GM18517 (cell line): ENCODE results near the gene USHBP1.
"Not testable (repeated sequence)": the region's sequence is repeated elsewhere in the genome, so short reads cannot be mapped to it uniquely, and the experiment has no call there.

ENCODE experiments used
- ATAC-seq: cut with Tn5 transposase; IDR thresholded peaks from one replicate; pipeline ENCODE4 v1.9.1; 2021; ENCODE audit warnings: mild to moderate bottlenecking, moderate library complexity; ENCODE audit not compliant: unreplicated experiment

USHBP1 gene

DNA sequence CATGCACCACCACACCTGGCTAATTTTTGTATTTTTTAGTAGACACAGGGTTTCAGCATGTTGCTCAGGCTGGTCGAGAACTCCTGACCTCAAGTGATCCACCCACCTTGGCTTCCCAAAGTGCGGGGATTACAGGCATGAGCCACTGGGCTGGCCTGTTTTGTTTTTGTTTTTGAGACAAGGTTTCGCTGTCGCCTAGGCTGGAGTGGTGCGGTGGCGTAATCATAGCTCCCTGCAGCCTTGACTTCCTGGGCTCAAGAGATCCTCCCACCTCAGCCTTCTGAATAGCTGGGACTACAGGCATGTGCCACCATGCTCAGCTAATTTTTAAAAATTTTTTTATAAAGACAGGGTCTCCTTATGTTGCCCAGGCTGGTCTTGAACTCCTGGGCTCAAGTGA, 31.0 kb upstream of the USHBP1 start:
- not testable (repeated sequence) for ATAC-seq

DNA sequence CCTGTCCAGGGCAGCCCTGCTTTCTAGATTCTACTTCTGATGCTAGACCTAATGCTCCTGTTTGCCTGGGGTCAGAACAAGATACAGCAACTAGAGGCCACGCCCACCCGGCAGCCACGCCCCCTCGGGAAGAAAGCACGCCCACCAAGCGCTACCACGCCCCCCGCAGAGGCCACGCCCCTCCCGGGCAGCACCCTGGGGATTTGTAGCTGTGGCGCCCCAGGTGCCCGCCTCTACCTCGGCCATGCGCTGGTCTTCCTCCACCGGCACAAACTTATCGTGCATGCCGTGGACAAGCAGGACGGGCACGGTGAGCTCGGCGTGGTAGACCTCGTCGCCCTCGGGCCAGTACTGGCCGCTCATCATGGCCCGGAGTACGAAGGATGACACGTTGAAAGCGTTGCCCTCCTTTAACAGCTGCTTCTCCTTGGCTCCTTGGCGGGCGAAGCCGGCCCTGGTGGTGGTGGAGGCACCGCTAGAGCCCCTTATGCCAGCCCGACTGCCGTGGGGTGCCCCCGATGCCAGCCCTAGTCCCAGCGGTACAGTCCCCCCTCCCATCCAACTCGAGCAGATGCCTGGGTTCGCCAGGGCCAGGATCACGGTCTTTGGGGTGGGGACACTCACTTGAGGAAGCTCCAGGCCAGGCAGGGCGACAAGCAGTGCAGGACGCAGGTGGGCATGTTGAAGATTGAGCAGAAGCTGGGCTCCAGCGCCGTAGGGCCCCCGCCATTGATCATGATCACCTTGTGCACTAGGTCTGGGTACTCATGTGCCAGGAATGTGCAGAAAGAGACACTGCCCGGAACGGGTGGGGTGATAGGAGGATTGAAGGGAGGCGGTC, 29.7 kb upstream of the USHBP1 start:
- ATAC-seq = no peak

DNA sequence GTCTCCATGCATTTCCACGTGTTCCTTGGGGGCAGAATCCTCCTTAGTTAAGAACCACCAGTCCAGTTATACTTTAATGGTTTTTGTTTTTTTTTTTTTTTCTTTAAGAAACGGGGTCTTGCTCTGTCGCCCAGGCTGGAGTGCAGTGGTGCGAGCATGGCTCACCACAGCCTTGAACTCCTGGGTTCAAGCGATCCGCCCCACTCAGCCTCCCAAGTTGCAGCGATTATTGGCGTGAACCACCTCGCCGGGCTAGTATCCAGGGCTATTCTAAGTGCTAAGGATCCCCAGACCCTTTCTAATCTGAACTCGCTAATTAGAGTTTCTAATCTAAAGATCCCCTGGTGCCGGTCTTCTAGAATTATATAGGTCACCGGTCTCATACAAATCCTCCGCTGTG, 29.1 kb upstream of the USHBP1 start:
- no peak for ATAC-seq

DNA sequence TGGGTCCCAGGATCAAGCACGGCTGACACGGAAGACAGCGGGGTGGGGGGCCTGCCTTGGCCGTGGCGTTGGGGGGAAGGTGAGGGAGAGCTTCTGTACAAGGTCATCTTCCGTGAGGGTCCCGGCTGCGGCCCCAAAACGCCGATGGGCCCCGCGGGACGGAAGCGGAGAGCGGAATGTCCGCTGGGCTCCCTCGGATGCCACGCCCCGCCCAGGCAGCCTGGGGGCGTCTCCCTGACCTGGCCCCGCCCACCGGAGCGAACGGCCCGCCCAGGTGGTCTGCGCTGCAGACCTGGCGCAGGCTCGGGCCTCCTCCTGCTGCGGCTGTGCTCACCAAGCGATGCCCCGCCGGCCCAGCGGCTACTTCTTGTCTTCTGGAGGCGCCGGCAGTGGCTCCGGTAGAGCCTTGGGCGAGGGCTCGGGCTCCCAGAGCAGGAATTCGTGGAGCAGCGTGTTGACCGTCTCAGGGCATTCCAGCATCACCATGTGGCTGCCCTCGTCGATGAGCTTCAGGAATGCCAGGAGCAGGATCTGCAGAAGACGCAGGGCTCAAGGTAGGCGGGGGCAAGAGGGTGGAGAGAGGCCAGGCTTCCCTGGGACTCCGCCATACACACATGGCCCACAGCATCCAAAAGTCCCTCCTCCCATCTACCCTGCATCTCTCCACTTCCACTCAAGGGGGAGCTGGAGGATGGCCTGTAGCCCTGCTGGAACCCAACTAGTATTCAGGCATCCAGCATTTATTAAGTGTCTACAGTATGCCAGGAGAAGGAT, 27.9 kb upstream of the USHBP1 start:
- ATAC-seq = peak; percentile 85

DNA sequence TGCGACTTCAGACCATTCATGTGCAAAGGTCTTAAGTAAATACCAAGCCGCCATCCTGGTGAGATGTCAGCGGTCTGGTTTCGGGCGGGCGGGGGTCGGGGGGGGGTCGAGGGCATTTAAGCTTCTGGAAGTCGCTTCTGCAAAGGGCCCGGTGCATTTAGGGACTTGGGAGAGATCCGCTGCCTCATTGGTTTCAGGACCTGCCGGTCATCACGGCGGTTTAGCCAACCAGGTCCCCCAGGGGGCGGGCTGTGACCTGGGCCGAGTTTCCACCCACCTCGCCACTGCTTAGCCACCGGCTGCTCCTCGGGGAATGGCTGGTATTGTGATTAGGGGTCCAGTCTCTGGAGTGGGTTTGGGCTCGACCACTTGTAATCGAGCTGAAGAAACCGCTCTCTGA, 24.9 kb upstream of the USHBP1 start:
- no peak for ATAC-seq

DNA sequence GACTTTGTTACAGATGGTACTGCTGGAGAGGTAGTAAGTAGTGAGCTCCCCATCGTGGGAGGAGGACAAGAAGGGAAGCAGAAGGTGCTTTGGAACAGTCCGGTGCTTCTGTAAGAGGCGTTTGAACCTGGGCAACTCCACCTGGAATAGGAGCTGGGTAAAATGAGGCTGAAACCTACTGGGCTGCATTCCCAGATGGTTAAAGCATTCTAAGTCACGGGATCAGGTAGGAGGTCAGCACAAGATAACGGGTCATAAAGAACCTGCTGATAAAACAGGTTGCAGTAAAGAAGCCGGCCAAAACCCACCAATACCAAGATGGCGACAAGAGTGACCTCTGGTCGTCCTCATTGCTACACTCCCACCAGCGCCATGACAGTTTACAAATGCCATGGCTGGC, 22.2 kb upstream of the USHBP1 start:
- no peak for ATAC-seq

DNA sequence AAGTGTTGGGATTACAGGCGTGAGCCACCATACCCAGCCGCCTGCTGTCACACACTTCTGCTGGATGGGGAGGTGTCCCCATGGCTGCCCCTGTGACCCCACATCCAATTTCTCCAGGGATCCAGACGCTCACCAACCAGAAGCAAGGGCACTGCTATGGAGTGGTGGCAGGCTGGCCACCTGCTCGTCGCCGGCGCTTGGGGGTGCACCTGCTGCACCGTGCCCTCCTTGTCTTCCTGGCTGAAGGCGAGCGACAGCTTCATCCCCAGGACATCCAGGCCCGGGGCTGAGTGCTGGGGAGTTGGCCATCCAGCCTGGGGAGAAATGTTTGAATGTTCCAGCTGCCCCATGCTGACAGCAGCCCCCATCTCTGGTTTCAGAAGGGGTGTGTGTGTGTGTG, 21.7 kb upstream of the USHBP1 start:
- ATAC-seq = no peak

DNA sequence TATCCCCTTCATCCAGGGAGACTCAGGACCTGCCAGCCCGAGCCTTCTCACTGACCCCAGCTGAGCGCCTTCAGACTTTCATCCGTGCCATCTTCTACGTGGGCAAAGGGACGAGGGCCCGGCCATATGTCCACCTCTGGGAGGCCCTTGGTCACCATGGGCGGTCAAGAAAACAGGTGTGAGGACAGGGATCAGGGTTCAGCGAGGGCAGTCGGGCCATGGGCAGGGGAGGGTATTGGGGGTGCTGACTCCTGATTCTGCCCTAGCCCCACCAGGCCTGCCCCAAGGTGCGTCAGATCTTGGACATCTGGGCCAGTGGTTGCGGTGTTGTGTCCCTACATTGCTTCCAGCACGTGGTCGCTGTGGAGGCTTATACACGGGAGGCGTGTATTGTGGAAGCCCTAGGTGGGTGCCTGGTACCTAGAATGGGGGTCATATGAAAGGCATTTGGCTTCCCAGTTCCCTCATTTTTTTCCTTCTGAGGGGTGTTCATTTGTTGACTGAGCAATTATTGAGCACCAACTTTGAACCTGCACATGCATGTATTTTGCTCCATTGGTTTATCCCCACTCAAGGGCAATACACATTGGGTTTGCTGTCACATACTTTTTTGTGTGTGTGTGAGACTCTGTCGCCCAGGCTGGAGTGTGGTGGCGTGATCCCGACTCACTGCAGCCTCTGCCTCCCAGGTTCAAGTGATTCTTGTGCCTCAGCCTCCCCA, 21.0 kb upstream of the USHBP1 start:
- ATAC-seq = no peak

DNA sequence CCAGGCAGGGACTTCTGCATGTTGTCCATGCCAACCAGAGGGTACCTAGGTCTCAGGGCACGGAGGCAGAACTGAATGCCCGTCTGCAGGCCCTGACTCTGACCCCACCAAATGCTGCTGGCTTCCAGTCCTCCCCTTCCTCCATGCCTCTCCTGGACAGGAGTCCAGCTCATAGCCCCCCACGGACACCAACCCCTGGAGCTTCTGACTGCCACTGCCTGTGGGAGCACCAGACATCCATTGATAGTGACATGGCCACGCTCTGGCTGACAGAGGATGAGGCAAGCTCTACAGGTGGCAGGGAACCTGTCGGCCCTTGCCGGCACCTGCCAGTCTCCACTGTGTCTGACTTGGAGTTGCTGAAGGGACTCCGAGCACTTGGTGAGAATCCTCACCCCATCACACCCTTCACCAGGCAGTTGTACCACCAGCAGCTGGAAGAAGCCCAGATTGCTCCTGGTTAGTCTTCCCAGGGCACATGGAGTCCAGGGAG, 19.0 kb upstream of the USHBP1 start:
- ATAC-seq = no peak

DNA sequence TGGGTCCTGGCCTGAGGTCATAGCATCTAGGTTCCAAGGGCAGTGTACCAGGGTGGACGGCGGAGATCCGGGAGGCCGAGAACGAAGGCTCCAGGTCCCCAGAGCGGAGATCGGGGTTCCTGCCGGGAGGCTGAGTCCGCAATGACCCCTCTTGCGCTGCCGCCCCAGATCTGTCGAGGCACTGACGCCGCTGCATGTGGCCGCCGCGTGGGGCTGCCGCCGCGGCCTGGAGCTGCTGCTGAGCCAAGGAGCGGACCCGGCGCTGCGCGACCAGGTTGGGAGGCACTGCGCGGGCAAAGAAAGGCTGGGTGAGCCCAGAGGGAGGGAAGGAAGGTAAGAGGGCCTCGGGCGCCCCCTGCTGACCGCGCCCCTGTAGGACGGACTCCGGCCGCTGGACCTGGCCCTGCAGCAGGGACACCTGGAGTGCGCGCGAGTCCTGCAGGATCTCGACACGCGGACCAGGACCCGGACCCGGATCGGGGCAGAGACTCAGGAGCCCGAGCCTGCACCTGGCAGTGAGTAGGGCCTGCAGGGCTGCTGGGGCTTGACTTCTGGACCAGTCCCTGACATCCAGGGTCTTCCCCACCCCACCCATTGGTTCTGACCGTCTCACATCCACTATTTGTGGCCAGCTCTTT, 18.1 kb upstream of the USHBP1 start:
- no peak for ATAC-seq

DNA sequence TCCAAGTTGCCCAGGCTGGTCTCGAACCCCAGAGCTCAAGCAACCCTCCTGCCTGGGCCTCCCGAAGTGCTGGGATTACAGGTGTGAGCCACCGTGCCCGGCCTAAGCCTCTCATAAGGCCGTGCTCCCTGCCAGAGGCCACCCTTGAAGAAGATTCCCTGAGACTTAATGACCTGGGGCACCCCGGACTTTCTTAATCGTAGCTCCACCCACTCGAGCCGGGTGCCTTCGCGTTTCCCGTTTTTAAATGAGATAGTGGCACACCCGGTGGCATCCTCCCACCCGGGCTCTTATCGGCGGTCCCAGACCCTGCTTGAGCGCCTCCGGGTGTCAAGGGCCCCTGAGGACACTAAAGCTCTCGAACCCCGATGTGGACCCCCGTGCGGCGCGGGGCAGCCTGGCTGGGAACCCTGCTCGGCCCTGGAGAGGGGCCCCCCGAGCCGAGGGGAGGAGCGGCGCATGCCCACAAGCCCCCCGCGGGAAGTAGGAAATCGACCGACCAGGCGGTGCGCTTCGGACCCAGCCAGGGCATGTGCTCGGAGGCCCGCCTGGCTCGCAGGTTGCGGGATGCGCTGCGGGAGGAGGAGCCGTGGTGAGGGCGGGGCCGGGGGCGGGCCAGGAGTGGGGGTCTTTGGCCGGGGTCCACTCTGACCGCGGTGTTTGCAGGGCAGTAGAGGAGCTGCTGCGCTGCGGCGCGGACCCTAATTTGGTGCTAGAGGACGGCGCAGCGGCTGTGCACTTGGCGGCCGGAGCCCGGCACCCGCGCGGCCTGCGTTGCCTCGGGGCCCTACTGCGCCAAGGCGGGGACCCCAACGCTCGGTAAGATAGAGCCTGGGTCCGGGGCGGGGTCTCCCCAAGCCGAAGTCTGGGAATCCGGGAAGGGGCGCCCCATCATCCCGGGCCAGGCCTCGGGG, 17.1 kb upstream of the USHBP1 start, which contains the start of gene ANKLE1:
ANKLE1 (plus strand) TSS at position 511 of the 914 bp plus-strand sequence; CDS start at position 531, 20 bp downstream.
- ATAC-seq = no peak

DNA sequence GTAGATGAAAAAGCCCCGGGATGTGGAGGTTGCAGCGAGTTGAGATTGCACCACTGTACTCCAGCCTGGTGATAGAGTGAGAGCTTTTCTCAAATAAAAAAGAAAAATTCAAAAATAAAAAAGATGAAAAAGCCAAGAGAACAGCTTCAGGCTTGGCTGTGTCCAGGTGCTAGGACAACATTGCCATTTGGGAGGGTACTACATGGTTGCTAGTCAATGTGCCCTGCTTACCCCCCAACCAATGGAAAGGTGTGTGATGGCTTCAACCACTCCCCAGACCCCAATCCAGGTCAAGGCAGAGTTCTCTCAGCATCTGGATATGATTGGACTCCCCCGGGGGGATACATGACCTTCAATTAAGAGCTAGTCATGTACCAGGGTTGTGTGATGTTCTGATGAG, 14.9 kb upstream of the USHBP1 start:
- ATAC-seq = no peak

DNA sequence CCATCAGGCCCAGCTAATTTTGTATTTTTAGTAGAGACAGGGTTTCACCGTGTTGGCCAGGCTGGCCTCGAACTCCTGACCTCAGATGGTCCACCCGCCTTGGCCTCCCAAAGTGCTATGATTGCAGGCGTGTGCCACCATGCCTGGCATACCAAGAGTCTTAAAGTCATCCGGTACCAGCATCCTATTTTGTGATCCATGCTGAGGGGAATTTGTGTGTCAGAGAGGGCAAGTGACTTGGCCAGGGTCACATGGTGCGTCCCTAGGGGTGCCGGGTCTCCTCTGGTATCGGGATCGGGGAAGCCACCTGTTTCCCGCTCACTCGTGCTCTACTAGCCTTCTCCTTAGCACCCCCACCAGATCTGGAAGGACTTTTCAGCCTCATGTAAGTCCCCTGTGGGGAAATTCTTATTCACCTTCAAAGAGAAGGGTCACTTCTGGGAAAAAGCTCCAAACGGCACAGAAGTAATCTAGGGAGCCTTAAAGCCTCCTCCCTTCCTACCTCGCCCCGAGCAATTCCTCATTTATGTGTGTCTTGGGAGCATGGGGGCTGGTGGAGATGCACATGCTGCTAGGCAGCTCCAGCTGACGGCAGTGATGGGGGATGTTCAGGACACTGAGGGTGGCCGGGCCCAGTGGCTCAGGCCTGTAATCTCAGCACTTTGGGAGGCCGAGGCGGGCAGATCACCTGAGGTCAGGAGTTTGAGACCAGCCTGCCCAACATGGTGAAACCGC, 11.1 kb upstream of the USHBP1 start:
- no peak for ATAC-seq

DNA sequence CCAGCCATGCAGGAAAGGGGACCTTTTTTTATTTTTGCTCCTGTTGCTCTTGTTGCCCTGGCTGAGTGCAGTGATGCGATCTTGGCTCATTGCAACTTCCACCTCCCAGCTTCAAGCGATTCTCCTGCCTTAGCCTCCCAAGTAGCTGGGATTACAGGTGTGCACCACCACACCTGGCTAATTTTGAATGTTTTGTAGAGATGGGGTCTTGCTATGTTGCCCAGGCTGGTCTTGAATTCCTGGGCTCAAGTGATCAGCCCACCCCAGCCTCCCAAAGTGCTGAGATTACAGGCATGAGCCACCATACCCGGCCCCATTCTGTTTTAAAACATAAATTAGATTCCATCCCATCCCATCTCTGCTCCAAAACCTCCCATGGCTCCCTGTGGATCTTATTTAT, 10.3 kb upstream of the USHBP1 start:
- not testable (repeated sequence) for ATAC-seq

DNA sequence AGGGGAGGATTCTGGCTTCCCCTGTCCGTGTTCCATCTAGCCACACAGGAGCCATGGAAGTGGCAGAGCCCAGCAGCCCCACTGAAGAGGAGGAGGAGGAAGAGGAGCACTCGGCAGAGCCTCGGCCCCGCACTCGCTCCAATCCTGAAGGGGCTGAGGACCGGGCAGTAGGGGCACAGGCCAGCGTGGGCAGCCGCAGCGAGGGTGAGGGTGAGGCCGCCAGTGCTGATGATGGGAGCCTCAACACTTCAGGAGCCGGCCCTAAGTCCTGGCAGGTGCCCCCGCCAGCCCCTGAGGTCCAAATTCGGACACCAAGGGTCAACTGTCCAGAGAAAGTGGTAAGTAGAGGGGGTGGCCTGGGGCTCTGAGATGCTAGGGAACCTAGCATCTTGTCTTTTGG, 4.2 kb upstream of the USHBP1 start:
- no peak for ATAC-seq

DNA sequence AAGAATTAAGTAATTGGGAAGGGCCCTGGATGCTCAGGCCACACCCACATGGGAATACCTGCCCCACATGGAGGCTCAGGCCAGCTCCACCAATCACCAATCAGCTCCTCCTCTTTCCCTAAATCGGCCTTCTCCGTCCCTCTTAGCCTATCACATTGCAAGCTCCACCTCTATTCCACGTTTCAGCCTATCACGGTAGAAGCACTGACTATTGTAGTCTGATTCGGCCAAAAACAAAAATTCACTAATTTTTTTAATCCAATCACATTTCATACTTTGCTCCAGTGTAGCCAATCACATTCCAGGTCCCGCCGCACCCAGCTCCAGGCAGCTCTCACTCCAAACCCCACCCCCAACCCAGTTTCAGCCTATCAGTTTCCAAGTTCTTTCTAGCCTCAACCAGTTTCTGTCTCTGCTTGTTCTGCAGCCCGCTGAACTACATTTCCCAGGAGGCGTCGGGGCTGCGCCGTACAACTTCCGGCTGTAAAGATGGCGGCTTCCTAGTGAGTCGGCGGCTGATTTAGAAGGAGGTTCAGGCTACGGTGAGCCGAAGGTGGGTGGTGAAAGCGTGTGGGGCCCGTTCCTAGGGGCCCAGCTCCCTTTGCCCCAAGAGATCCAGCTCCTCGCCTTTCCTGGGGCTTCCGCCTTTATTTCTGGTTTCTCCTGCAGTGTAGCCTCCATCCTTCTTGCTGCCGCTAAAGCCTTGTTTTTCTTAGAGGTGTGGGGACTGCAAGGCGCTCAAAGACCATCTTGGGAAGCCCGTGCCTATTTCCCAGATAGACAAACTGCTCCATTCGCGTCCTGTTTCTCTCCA, 2.6 kb upstream of the USHBP1 start, which contains the start of gene BABAM1:
BABAM1 (plus strand) TSS at position 469 of the 814 bp plus-strand sequence. CDS start 1,364 bp downstream, outside the sequence.
- peak; percentile 95 for ATAC-seq

DNA sequence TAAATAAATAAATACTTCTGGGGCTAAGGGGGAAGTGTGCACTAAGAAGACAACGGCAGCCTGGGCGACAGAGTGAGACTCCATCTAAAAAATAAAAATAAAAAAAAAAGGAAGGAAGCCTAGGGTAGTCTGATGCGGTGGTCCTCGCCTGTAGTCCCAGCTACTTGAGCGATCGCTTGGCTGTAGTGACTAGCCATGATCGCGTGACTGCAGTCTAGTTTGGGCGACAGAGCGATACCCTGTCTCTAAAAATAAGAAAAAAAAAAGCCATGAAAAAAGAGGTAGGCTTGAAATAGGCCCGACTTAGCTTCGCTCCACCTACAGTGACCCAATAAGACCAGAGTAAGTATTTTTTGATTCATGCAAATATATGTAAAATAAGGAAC, 2.0 kb upstream of the USHBP1 start:
- ATAC-seq = peak; percentile 31

DNA sequence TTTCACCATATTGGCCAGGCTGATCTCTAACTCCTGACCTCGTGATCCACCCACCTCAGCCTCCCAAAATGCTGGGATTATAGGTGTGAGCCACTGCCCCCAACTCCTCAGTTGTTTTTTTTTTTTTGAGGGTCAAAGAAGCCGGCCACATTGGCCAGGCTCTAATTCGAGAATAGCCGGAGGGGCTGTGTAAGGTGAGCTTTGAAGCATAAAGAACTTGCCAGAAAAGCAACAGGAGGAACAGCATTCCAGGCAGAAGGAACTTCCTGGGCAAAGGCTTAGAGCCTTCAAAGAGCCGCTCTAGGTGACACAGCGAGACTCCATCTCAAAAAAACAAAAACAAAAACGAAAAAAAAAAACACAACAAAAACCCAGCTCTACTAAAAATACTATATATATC, 1.5 kb upstream of the USHBP1 start:
- no peak for ATAC-seq
